Measurements from ENCODE around the gene LRRC42. TPM values are rescaled to one million over a fixed set of nuclear protein-coding genes. Genes with fewer than 3 reads are reported as not detected.

The LRRC42 gene
- total and polyA plus RNA-seq, 8 donors, result 5.2 to 20.5 (median 6.7) TPM

DNA sequence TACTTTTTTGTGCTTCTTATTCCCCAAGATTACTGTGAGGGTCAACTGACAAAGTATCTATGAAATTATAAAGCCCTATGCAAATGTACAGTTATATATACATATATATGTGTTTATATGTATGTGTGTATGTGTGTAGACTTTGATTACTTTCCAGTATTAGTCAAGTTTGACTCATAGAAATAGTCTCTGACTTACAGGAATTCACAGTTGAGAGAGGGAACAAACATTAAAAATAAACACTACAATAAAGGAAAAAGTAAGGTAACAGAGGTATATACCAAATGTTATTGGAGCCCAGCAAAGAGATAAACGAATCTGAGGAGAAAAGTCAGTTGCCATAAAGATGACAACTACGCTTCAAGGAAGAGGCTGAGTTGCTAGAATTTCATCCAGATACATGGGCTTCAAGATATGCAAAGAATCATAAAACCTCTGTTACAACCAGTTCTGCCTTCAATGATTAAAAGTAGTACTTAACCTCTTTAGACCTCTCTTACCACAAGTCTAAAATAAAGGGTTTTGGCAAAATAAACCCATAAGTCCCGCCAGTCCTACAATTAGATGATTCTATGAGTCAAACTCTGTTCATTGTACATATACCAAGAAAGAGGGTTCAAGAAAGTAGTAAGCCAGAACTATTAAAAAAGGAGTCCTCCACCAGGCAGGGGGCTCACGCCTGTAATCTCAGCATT is 7.9 kb upstream of the LRRC42 start:
- FAIRE-seq (no peak), ATAC-seq (no peak)
- TF ChIP-seq CTCF (IDR thresholded peaks at IDR 0.05), result no peak

DNA sequence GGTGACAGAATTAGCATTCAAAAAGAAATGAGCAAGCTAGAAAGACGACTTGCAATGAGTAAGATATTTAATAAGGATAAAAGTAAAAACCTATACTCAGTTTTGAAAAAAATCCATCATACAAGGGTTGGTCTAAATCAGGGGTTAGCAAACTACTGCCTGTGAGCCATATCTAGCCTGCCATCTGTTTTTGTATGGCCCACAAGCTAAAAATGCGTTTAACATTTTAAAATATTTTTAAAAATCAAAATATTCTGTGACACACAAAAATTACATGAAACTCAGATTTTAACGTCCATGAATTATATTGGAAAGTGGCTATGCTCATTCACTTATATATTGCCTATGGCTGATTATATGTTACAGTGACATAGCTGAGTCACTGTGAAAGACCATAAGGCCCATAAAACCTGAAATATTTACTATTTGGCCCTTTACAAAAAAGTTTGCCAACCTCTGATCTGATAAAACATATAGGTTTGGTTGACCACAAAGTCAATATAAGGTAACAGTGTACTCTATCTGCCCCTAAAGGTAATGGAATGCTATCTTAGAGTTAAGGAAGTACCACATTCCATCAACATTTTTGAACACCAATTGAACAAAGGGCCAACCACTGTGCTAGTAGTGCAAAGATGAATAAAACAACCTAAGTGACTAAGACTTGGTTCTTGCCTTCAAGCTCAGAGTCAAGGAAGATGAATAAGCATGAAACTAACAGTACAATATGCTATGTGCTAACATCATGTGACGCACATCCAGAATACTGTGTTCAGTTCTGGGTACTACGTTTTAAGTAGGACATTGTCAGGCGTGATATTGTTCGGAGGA is 3.8 kb upstream of the LRRC42 start:
- H3K27me3 ChIP-seq, result no peaks in the 10 kb centered on the region
- no peak overlapping the region for H3K27ac ChIP-seq
- FAIRE-seq (no peak), DNase-seq (no peak), ATAC-seq (no peak)
- peaks cover 0 to 11% (median 6%) of the 10 kb centered on the region in 3 donors for H3K4me1 ChIP-seq
- intact Hi-C loops (cut with DNase I), result no loop called here
- H3K4me3 ChIP-seq, result no peak overlapping the region
- no peaks in the 10 kb centered on the region for H3K9me3 ChIP-seq
- no peaks in the 10 kb centered on the region for H3K36me3 ChIP-seq
- 85 to 90% methylated on average over 7 of the region's 7 CpGs for WGBS, 2 donors
- no peak for TF ChIP-seq CTCF (IDR thresholded peaks at IDR 0.05)

More for the DNA sequence above, 7.9 kb upstream of the LRRC42 start:
- no peak for DNase-seq
- H3K27me3 ChIP-seq, result no peaks in the 10 kb centered on the region
- no peaks in the 10 kb centered on the region for H3K4me1 ChIP-seq
- H3K4me3 ChIP-seq, result no peak overlapping the region
- H3K27ac ChIP-seq, result no peak overlapping the region
- intact Hi-C loops (cut with DNase I), result no loop called here
- no peaks in the 10 kb centered on the region for H3K36me3 ChIP-seq
- 89 to 92% methylated on average over 4 of the region's 4 CpGs for WGBS, 2 donors
- no peaks in the 10 kb centered on the region for H3K9me3 ChIP-seq

DNA sequence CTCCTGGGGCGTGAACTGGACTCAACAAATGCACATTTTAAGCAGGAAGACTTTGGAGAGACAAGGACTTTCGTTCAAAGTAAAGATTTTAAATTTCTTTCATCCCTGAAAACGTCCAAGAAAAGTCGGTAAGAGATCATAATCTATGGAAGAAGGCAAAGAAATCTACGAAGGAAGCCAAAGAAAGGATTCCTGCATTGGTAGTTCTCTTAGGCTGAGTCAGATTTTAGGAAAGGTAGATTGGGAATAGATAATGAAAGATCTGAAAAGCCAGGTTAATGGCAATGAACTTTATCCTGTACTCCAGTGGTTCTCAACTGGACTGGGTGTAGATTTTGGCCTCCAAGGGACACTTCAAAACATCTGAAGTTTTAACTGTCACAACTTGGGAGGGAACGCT is 3.1 kb upstream of the LRRC42 start:
- no peaks in the 10 kb centered on the region for H3K9me3 ChIP-seq
- H3K27me3 ChIP-seq, result no peaks in the 10 kb centered on the region
- WGBS, 2 donors, result 92 to 94% methylated on average over 6 of the region's 6 CpGs
- no peak overlapping the region for H3K27ac ChIP-seq
- FAIRE-seq (no peak), ATAC-seq (no peak), DNase-seq (no peak)
- TF ChIP-seq CTCF (IDR thresholded peaks at IDR 0.05), result no peak
- no peaks in the 10 kb centered on the region for H3K36me3 ChIP-seq
- peaks cover 0 to 17% (median 6%) of the 10 kb centered on the region in 3 donors for H3K4me1 ChIP-seq
- no peak overlapping the region for H3K4me3 ChIP-seq
- intact Hi-C loops (cut with DNase I), result no loop called here

DNA sequence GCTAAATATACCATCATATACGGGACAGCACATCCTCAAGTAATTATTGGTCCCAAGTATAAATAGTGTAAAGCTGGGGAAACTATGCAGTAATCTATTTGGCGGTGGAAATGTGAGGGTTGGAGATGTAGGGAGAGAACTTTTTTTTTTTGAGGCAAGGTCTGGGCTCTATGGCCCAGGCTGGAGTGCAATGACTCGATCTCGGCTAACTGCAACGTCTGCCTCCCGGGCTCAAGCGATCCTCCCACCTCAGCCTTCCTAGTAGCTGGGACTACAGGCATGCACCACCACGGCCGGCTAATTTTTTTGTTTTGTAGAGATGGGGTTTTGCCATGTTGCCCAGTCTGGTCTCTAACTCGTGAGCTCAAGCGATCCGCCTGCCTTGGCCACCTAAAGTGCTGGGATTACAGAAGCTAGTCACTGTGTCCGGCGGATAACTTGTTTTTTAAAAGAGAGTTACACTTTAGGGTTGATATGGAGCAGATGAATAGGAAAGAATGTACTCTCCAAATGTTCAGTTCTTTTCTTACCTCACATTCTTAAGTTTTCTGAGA is 2.6 kb upstream of the LRRC42 start:
- FAIRE-seq (no peak), ATAC-seq (no peak), DNase-seq (no peak)
- 95 to 97% methylated on average over 14 of the region's 14 CpGs for WGBS, 2 donors
- TF ChIP-seq CTCF (IDR thresholded peaks at IDR 0.05), result no peak
- Histone ChIP-seq H3K4me1 (peaks cover 0 to 18% (median 6%) of the 10 kb centered on the region in 3 donors), H3K27me3 (no peaks in the 10 kb centered on the region), H3K4me3 (no peak overlapping the region), H3K27ac (no peak overlapping the region), H3K36me3 (no peaks in the 10 kb centered on the region), H3K9me3 (no peaks in the 10 kb centered on the region)
- intact Hi-C loops (cut with DNase I), result no loop called here

All from pancreas (tissue), 10 donors.